Measurements from ENCODE around the gene RPS27L.

Gene RPS27L

DNA sequence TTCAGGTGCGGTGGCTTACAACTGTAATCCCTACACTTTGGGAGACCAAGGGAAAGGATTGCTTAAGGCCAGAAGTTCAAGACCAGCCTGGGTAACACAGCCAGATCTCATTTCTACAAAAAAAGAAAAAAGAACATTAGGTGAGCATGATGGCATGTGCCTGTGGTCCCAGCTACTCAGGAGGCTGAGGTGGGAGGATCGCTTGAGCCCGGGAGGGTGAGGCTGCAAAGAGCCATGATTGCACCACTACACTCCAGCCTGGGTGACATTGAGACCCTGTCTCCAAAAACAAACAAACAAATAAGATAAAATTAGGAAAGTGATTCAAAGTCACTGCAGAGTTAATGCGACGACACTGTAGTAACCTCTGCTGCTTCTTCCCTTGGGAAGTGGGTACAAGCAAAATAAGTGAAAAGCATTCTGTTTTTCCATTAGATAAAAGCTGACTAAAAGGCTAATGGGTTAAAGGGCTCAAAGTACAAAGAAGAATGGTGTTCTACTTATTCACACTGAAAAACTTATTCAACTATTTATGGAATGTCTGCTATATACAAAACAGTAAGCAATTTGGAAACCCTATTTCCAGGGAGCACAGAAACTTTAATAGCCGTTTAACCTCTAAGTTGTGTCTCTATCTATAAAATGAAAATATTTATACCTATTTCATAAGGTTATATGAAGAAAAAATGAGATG, 8.0 kb upstream of the RPS27L start:
- H2AFZ ChIP-seq (ENCODE audit: low read depth) = no peak overlapping the region
- H3K27me3 ChIP-seq (ENCODE audit: insufficient read depth, low read depth) = no peaks in the 10 kb centered on the region
- no peaks in the 10 kb centered on the region for H3K79me2 ChIP-seq (ENCODE audit: insufficient read depth, low read depth)
- no peak overlapping the region for H3K27ac ChIP-seq
- no peaks in the 10 kb centered on the region for H3K4me1 ChIP-seq (ENCODE audit: low read depth, poor library complexity, severe bottlenecking)
- H3K9ac ChIP-seq = no peak overlapping the region
- TF ChIP-seq, protein P1, sequence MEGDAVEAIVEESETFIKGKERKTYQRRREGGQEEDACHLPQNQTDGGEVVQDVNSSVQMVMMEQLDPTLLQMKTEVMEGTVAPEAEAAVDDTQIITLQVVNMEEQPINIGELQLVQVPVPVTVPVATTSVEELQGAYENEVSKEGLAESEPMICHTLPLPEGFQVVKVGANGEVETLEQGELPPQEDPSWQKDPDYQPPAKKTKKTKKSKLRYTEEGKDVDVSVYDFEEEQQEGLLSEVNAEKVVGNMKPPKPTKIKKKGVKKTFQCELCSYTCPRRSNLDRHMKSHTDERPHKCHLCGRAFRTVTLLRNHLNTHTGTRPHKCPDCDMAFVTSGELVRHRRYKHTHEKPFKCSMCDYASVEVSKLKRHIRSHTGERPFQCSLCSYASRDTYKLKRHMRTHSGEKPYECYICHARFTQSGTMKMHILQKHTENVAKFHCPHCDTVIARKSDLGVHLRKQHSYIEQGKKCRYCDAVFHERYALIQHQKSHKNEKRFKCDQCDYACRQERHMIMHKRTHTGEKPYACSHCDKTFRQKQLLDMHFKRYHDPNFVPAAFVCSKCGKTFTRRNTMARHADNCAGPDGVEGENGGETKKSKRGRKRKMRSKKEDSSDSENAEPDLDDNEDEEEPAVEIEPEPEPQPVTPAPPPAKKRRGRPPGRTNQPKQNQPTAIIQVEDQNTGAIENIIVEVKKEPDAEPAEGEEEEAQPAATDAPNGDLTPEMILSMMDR (conservative IDR thresholded peaks at IDR 0.05; ENCODE audit: low read depth, low read length) = no peak
- no peak overlapping the region for H3K4me3 ChIP-seq (IDR thresholded peaks at IDR 0.05; ENCODE audit: insufficient read depth, low read depth, low read length)
- no peaks in the 10 kb centered on the region for H4K20me1 ChIP-seq (ENCODE audit: insufficient read depth)
- no peaks in the 10 kb centered on the region for H3K36me3 ChIP-seq (ENCODE audit: insufficient read depth)
- H3K4me2 ChIP-seq = no peak overlapping the region

DNA sequence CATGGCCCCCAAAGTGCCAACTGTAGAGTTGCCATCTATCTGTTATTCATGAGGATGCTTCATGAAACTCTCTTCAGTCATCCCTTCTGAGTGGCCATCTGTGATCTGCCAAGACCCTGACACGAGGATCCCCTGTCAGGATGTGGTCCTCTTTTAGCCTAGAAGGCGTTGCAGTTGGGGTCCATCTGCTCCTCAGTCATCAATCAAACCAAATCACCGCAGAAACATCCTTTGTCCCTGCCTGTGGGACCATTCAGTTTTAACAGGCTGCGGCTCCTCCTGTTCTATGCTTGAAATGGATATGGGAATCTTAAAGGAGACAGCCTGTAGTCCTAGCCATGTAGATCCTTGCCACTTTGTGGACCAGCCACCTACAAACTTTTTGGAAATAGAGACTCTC, 5.9 kb upstream of the RPS27L start:
- no peak overlapping the region for H3K9ac ChIP-seq
- no peaks in the 10 kb centered on the region for H3K36me3 ChIP-seq (ENCODE audit: insufficient read depth)
- no peak overlapping the region for H3K27ac ChIP-seq
- TF ChIP-seq, protein P1 (conservative IDR thresholded peaks at IDR 0.05; ENCODE audit: low read depth, low read length) = no peak
- no peak overlapping the region for H3K4me2 ChIP-seq
- H3K4me1 ChIP-seq (ENCODE audit: low read depth, poor library complexity, severe bottlenecking) = no peaks in the 10 kb centered on the region
- H3K27me3 ChIP-seq (ENCODE audit: insufficient read depth, low read depth) = no peaks in the 10 kb centered on the region
- H4K20me1 ChIP-seq (ENCODE audit: insufficient read depth) = no peaks in the 10 kb centered on the region
- H3K79me2 ChIP-seq (ENCODE audit: insufficient read depth, low read depth) = no peaks in the 10 kb centered on the region
- H2AFZ ChIP-seq (ENCODE audit: low read depth) = no peak overlapping the region
- H3K4me3 ChIP-seq (IDR thresholded peaks at IDR 0.05; ENCODE audit: insufficient read depth, low read depth, low read length) = no peak overlapping the region

DNA sequence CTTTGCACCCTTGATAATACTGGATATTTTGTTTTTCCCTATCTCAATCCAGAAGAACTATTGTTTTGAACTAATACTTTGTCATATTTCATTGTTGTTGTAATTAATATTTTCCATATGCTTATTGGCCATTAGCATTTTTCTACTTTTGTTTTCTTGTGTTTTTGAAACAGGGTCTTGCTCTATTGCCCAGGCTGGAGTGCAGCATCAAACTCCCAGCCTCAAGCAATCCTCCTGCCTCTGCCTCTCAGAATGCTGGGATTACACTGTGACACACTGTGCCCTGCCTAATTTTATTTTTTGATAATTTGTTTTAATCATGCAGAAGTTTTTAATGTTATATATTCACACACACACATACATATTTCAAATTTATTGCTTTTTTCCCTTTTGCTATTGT, 3.4 kb upstream of the RPS27L start:
- peaks cover 9% of the 10 kb centered on the region; the same call in 1 of the 2 replicates for H3K79me2 ChIP-seq (ENCODE audit: insufficient read depth, low read depth)
- no peaks in the 10 kb centered on the region for H3K36me3 ChIP-seq (ENCODE audit: insufficient read depth)
- H4K20me1 ChIP-seq (ENCODE audit: insufficient read depth) = no peaks in the 10 kb centered on the region
- H2AFZ ChIP-seq (ENCODE audit: low read depth) = no peak overlapping the region
- TF ChIP-seq, protein P1 (conservative IDR thresholded peaks at IDR 0.05; ENCODE audit: low read depth, low read length) = no peak
- no peaks in the 10 kb centered on the region for H3K27me3 ChIP-seq (ENCODE audit: insufficient read depth, low read depth)
- H3K4me3 ChIP-seq (IDR thresholded peaks at IDR 0.05; ENCODE audit: insufficient read depth, low read depth, low read length) = no peak overlapping the region
- no peak overlapping the region for H3K27ac ChIP-seq
- peaks cover 7% of the 10 kb centered on the region for H3K4me1 ChIP-seq (ENCODE audit: low read depth, poor library complexity, severe bottlenecking)
- H3K4me2 ChIP-seq = no peak overlapping the region
- H3K9ac ChIP-seq = no peak overlapping the region

DNA sequence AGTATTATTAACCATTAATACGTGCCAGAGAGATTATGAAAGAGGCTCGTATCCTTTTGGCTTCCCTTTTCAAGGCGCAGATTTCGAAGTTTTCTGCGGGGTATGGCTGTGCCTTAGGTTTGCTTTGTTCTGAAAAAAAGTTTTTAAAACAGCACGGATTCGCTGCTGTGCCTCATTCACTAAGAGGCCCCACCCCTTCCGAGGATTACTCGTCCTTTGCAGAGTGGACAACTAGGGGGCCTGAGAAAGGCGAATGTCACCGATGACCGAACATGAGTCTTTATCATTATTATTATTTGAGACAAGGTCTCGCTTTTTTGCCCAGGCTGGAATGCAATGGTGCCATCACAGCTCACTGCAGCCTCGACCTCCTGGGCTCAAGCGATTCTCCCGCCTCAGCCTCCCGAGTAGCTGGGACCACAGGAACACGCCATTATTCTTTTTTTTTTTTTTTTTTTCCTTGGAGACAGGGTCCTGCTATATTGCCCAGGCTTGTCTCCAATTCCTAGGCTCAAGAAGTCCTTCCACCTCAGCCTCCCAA, 684 bp upstream of the RPS27L start:
- Histone ChIP-seq H4K20me1 (ENCODE audit: insufficient read depth) (no peaks in the 10 kb centered on the region), H2AFZ (ENCODE audit: low read depth) (peak overlapping the region; percentile 97), H3K4me1 (ENCODE audit: low read depth, poor library complexity, severe bottlenecking) (peaks cover 11% of the 10 kb centered on the region), H3K36me3 (ENCODE audit: insufficient read depth) (no peaks in the 10 kb centered on the region; the same call in 1 of the 2 replicates), H3K27ac (peak overlapping the region; percentile 81), H3K79me2 (ENCODE audit: insufficient read depth, low read depth) (peaks cover 10% of the 10 kb centered on the region; the same call in 1 of the 2 replicates), H3K4me2 (peak overlapping the region; percentile 84), H3K4me3 (IDR thresholded peaks at IDR 0.05; ENCODE audit: insufficient read depth, low read depth, low read length) (no peak overlapping the region), H3K9ac (peak overlapping the region; percentile 80), H3K27me3 (ENCODE audit: insufficient read depth, low read depth) (no peaks in the 10 kb centered on the region)
- TF ChIP-seq, protein P1 (conservative IDR thresholded peaks at IDR 0.05; ENCODE audit: low read depth, low read length) = no peak
